Heart left ventricle (tissue), 13 donors: ENCODE measurements around the gene MTSS2.

ENCODE experiments used
- POLR2A ChIP-seq, 2 donors: fragments of 450-650 bp; IDR thresholded peaks; one replicate each; pipeline ENCODE4 v1.6.1; 2017; ENCODE audit warnings: antibody characterized with exemption in 2 of 2, mild to moderate bottlenecking in 2 of 2, moderate library complexity in 2 of 2
- TF ChIP-seq, protein P1 (sequence below), 12 donors: fragments of 200-600 bp; sonication (generic) in 4 of 12; IDR thresholded peaks; one replicate each; pipeline versions ENCODE4 v1.5.0 to v1.8.0; 2018 to 2022; ENCODE audit warnings: antibody characterized with exemption in 12 of 12, mild to moderate bottlenecking in 5 of 12
- donor health status: ischemic (EF 13 %, LVEDD 7.1; RV severe dilation, severe dysfunction).
- donor health status: DM: no; HTN: yes; CAD: no.
- donor health status: DM: no; HTN: no; CAD: no.
- donor health status: ischemic (EF 25% LVEDD 6.9; RV normal size, moderate dysfunction).
- donor health status: ischemic (EF 25% LVEDD 5.7; RV mildly dilated, moderate dysfunction).
- donor health status: ischemic (EF 35%, LVEDD 5.7; RV mildly dilated, moderate dysfunction).
- donor health status: nonischemic (EF 11% LVEDD 7.7; RV severe dilation, severe dysfunction).
- donor health status: DM: yes; HTN: yes; CAD: no.
- donor health status: PGD.
- donor health status: ischemic (EF 29% LVEDD 5.4; RV normal size, mild dysfunction).
- donor health status: nonischemic (EF 23%, LVEDD 6.1; RV moderate dilation, normal function).

DNA sequence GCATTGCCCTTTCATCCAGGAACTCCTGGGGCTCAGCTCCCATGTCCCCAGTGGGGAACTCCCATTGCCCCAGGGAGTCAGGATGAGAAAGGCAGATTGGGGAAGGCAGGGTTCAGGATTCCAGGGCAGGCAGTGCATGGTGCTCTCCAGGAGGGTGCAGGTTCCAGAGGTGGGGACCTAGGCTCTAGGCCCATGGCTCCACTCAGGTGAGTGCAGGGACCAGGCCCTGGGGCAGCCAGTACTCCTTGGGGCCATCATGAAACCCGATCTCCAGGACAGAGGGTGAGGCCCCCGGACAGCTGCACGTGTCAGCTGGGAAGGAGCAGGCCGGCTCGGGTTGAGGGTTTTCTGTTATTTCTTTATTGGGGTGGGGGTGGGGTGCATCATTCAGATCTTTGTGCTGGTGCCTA lies 1.3 kb upstream of the MTSS2 start:
- TF ChIP-seq, protein P1, sequence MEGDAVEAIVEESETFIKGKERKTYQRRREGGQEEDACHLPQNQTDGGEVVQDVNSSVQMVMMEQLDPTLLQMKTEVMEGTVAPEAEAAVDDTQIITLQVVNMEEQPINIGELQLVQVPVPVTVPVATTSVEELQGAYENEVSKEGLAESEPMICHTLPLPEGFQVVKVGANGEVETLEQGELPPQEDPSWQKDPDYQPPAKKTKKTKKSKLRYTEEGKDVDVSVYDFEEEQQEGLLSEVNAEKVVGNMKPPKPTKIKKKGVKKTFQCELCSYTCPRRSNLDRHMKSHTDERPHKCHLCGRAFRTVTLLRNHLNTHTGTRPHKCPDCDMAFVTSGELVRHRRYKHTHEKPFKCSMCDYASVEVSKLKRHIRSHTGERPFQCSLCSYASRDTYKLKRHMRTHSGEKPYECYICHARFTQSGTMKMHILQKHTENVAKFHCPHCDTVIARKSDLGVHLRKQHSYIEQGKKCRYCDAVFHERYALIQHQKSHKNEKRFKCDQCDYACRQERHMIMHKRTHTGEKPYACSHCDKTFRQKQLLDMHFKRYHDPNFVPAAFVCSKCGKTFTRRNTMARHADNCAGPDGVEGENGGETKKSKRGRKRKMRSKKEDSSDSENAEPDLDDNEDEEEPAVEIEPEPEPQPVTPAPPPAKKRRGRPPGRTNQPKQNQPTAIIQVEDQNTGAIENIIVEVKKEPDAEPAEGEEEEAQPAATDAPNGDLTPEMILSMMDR (IDR thresholded peaks at IDR 0.05): no peak
- no peak for TF ChIP-seq POLR2A (IDR thresholded peaks at IDR 0.05)
